H9 (cell line): ENCODE results near the gene DDT. TPM values are rescaled to one million over a fixed set of nuclear protein-coding genes. Genes with fewer than 3 reads are reported as not detected.

Source experiments
- DNase-seq: peaks from one replicate; pipeline ENCODE4 v3.0.0-alpha.2; 2017
- H2AFZ ChIP-seq: one replicate; pipeline ENCODE4 v1.6.1; 2013; ENCODE audit warnings: mild to moderate bottlenecking, low read length, control low read depth, moderate library complexity
- H2AK5ac ChIP-seq: 2 replicates; pipeline ENCODE4 v1.6.1; 2013; ENCODE audit warnings: low read length, control low read depth, mixed read lengths; ENCODE audit not compliant: insufficient read length
- H2BK120ac ChIP-seq: one replicate; pipeline ENCODE4 v1.6.1; 2013; ENCODE audit warnings: low read depth, mild to moderate bottlenecking, low read length, control low read depth, inconsistent platforms; ENCODE audit not compliant: poor library complexity, severe bottlenecking
- H2BK12ac ChIP-seq: 2 replicates; pipeline ENCODE4 v1.6.1; 2013; ENCODE audit warnings: low read length, control low read depth, mixed read lengths, low read depth; ENCODE audit not compliant: insufficient read length
- H2BK15ac ChIP-seq: 2 replicates; pipeline ENCODE4 v1.6.1; 2013; ENCODE audit warnings: low read depth, low read length, control low read depth
- H2BK20ac ChIP-seq: one replicate; pipeline ENCODE4 v1.6.1; 2013; ENCODE audit warnings: low read depth, mild to moderate bottlenecking, low read length, control low read depth, inconsistent platforms; ENCODE audit not compliant: poor library complexity, severe bottlenecking
- H2BK5ac ChIP-seq: 2 replicates; pipeline ENCODE4 v1.6.1; 2013; ENCODE audit warnings: low read length, control low read depth, mixed read lengths; ENCODE audit not compliant: insufficient read length
- H3K14ac ChIP-seq: 2 replicates; pipeline ENCODE4 v1.6.1; 2013; ENCODE audit warnings: low read length, control low read depth; ENCODE audit not compliant: insufficient read depth
- H3K18ac ChIP-seq: 2 replicates; pipeline ENCODE4 v1.6.1; 2013; ENCODE audit warnings: low read depth, mild to moderate bottlenecking, mixed read lengths, low read length, control low read depth; ENCODE audit not compliant: insufficient read length
- H3K23ac ChIP-seq: 2 replicates; pipeline ENCODE4 v1.6.1; 2013; ENCODE audit warnings: low read length, control low read depth, mixed read lengths, low read depth; ENCODE audit not compliant: insufficient read length
- H3K23me2 ChIP-seq: 2 replicates; pipeline ENCODE4 v1.6.1; 2013; ENCODE audit warnings: low read depth, mild to moderate bottlenecking, mixed read lengths, low read length, control low read depth; ENCODE audit not compliant: insufficient read length, poor library complexity, severe bottlenecking
- H3K27ac ChIP-seq: 2 replicates; pipeline ENCODE4 v1.5.1; 2013; ENCODE audit warnings: low read length, control low read depth, mixed read lengths, low read depth; ENCODE audit not compliant: insufficient read length
- H3K27me3 ChIP-seq: 2 replicates; pipeline ENCODE4 v1.6.1; 2013; ENCODE audit warnings: low read length, control low read depth, inconsistent platforms; ENCODE audit not compliant: insufficient read depth
- H3K4ac ChIP-seq: 2 replicates; pipeline ENCODE4 v1.6.1; 2013; ENCODE audit warnings: low read depth, mild to moderate bottlenecking, control low read depth, inconsistent platforms, low read length, moderate library complexity
- H3K4me1 ChIP-seq: 2 replicates; pipeline ENCODE4 v1.6.1; 2013; ENCODE audit warnings: low read length, control low read depth, inconsistent platforms; ENCODE audit not compliant: insufficient read depth
- H3K4me2 ChIP-seq: 2 replicates; pipeline ENCODE4 v1.6.1; 2013; ENCODE audit warnings: low read length, control low read depth, mixed read lengths; ENCODE audit not compliant: insufficient read length, insufficient read depth
- H3K56ac ChIP-seq: 2 replicates; pipeline ENCODE4 v1.6.1; 2013; ENCODE audit warnings: low read depth, mild to moderate bottlenecking, mixed read lengths, low read length, control low read depth; ENCODE audit not compliant: insufficient read length
- H3K79me1 ChIP-seq: 2 replicates; pipeline ENCODE4 v1.6.1; 2013; ENCODE audit warnings: low read depth, mild to moderate bottlenecking, moderate library complexity, low read length, control low read depth, inconsistent platforms; ENCODE audit not compliant: insufficient read depth, poor library complexity, severe bottlenecking
- H3K79me2 ChIP-seq: 2 replicates; pipeline ENCODE4 v1.6.1; 2013; ENCODE audit warnings: low read length, control low read depth, inconsistent platforms; ENCODE audit not compliant: insufficient read depth
- H3K9ac ChIP-seq: 2 replicates; pipeline ENCODE4 v1.6.1; 2013; ENCODE audit warnings: low read length, control low read depth, mixed read lengths; ENCODE audit not compliant: insufficient read length; ENCODE audit errors: extremely low read depth
- H3K9me3 ChIP-seq: one replicate; pipeline ENCODE4 v1.6.1; 2013; ENCODE audit warnings: low read depth, low read length, inconsistent platforms; ENCODE audit not compliant: control insufficient read depth
- H3T11ph ChIP-seq: one replicate; pipeline ENCODE4 v1.6.1; 2013; ENCODE audit warnings: mild to moderate bottlenecking, low read length, control low read depth, inconsistent platforms
- H4K20me1 ChIP-seq: one replicate; pipeline ENCODE4 v1.6.1; 2013; ENCODE audit not compliant: control insufficient read depth, insufficient read length, insufficient read depth
- H4K5ac ChIP-seq: 2 replicates; pipeline ENCODE4 v1.6.1; 2013; ENCODE audit warnings: low read depth, mild to moderate bottlenecking, mixed read lengths, low read length, control low read depth; ENCODE audit not compliant: insufficient read length
- H4K8ac ChIP-seq: replicated peaks from 2 replicates; pipeline ENCODE4 v1.6.1; 2013; ENCODE audit warnings: low read length, control low read depth, mixed read lengths, low read depth; ENCODE audit not compliant: insufficient read length
- H4K91ac ChIP-seq: 2 replicates; pipeline ENCODE4 v1.6.1; 2013; ENCODE audit warnings: low read depth, mild to moderate bottlenecking, moderate library complexity, mixed read lengths, low read length, control low read depth; ENCODE audit not compliant: insufficient read length
- H3K27ac Mint-ChIP-seq, 3 experiments: 2 replicates in 2 of 3; 3 replicates in 1 of 3; pipeline ENCODE4 v1.8.0; 2020 to 2021; ENCODE audit warnings: mixed read lengths in 3 of 3, mild to moderate bottlenecking in 1 of 3, moderate library complexity in 1 of 3
- H3K27me3 Mint-ChIP-seq: 2 replicates; pipeline ENCODE4 v1.8.0; 2021; ENCODE audit warnings: low read depth, mild to moderate bottlenecking, moderate library complexity, mixed read lengths
- H3K36me3 Mint-ChIP-seq, 3 experiments: 2 replicates in 2 of 3; 3 replicates in 1 of 3; pipeline ENCODE4 v1.8.0; 2020 to 2021; ENCODE audit warnings: low read depth in 3 of 3, mixed read lengths in 3 of 3; ENCODE audit not compliant: insufficient read depth in 1 of 3
- H3K4me1 Mint-ChIP-seq, 2 experiments: 2 replicates each; pipeline ENCODE4 v1.8.0; 2020; ENCODE audit warnings: mixed read lengths in 2 of 2
- H3K4me3 Mint-ChIP-seq, 2 experiments: 2 replicates in 1 of 2; 3 replicates in 1 of 2; pipeline ENCODE4 v1.8.0; 2020 to 2021; ENCODE audit warnings: mild to moderate bottlenecking in 2 of 2, mixed read lengths in 2 of 2, moderate library complexity in 1 of 2
- H3K9me3 Mint-ChIP-seq, 2 experiments: 2 replicates in 1 of 2; 3 replicates in 1 of 2; pipeline ENCODE4 v1.8.0; 2020; ENCODE audit warnings: mild to moderate bottlenecking in 2 of 2, mixed read lengths in 2 of 2, moderate library complexity in 1 of 2
- WGBS: extraction: QIAGEN DNeasy Blood & Tissue Kit; methylation state at CpG from one replicate; pipeline ENCODE4 v1.1.7; 2013; ENCODE audit warnings: missing lambda C conversion rate, low lambda C conversion rate, mixed read lengths; ENCODE audit not compliant: insufficient read length; ENCODE audit errors: extremely low coverage; 5-methylcytosine and 5-hydroxymethylcytosine counted together
- total RNA-seq: library from RNA; stranded (reverse); gene quantifications from 2 replicates; pipeline ENCODE4 v1.2.1, GENCODE V29; 2021
- TF ChIP-seq, protein P1 (sequence below): fragments of 200-600 bp; sonication (generic); conservative IDR thresholded peaks from 3 replicates; pipeline ENCODE4 v1.8.0; 2021; ENCODE audit warnings: antibody characterized with exemption, mild to moderate bottlenecking

The DDT gene
- total RNA-seq, 1 experiment from 2014 or later = 185 TPM

DNA sequence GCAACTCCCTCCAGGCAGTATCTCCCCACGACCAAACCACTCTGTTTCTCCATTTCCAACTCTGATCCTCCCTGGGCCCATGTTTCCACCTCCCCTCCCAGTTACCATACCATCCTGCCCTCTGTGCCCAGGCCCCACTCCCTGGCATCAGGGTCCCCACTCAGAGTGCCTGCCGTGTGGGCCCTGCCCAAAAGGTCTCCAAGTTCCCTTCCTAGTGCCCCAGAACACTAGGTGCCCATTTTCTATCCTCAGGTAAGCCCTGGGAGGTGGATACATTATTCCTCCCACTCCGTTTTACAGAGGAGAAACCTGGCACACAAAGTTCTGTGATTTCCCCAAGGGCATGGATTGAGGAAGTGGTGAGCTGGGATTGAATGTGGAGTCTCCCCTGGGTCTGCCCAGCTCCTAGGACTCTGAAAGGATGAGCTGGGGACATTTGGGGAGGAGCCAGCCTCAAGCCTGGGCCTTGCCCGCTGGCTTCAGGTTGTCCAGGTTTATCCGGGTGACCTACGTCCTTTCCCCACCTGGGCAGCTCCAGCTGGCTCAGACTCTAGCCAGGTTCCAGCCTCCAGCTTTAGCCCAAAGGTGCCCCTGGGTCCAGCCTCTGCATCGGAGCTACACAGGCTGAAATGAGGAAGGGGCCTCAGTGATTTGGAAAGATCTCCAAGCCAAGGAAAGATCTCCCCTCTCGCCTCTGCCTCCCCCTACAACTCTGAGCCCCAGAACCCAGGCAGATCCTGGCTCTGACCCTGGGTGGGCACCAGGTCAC is 33.2 kb upstream of the DDT start:
- no peak overlapping the region for H3K14ac ChIP-seq
- H4K5ac ChIP-seq = no peak overlapping the region
- no peaks in the 10 kb centered on the region for H3K9me3 ChIP-seq
- H3K23ac ChIP-seq = no peak overlapping the region
- TF ChIP-seq, protein P1, sequence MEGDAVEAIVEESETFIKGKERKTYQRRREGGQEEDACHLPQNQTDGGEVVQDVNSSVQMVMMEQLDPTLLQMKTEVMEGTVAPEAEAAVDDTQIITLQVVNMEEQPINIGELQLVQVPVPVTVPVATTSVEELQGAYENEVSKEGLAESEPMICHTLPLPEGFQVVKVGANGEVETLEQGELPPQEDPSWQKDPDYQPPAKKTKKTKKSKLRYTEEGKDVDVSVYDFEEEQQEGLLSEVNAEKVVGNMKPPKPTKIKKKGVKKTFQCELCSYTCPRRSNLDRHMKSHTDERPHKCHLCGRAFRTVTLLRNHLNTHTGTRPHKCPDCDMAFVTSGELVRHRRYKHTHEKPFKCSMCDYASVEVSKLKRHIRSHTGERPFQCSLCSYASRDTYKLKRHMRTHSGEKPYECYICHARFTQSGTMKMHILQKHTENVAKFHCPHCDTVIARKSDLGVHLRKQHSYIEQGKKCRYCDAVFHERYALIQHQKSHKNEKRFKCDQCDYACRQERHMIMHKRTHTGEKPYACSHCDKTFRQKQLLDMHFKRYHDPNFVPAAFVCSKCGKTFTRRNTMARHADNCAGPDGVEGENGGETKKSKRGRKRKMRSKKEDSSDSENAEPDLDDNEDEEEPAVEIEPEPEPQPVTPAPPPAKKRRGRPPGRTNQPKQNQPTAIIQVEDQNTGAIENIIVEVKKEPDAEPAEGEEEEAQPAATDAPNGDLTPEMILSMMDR = no peak
- no peaks in the 10 kb centered on the region for H3K79me1 ChIP-seq
- no peak overlapping the region for H4K8ac ChIP-seq
- H2BK5ac ChIP-seq = no peak overlapping the region
- no peak overlapping the region for H2AK5ac ChIP-seq
- H4K91ac ChIP-seq = no peak overlapping the region
- no peak overlapping the region for H2BK120ac ChIP-seq
- no CpG with 5 or more reads among the region's 8 CpGs for WGBS
- no peak overlapping the region for H3K18ac ChIP-seq
- H3K27ac Mint-ChIP-seq = no peak overlapping the region; a peak in 1 of 7 replicates
- no peak overlapping the region for H3K56ac ChIP-seq
- no peak overlapping the region for H2AFZ ChIP-seq
- H2BK20ac ChIP-seq = no peak overlapping the region
- DNase-seq = no peak
- peaks cover 5% of the 10 kb centered on the region for H3K23me2 ChIP-seq
- H3K4me1 ChIP-seq = no peaks in the 10 kb centered on the region; the same call in 1 of the 2 replicates
- H3K9me3 Mint-ChIP-seq = peaks cover 0 to 4% of the 10 kb centered on the region in 2 experiments; a peak in 2 of 5 replicates
- no peak overlapping the region for H3T11ph ChIP-seq
- no peak overlapping the region for H2BK12ac ChIP-seq
- no peaks in the 10 kb centered on the region; the same call in 1 of the 2 replicates for H3K27me3 ChIP-seq
- H3K4me2 ChIP-seq = no peak overlapping the region
- H3K79me2 ChIP-seq = peaks cover 2% of the 10 kb centered on the region; the same call in 1 of the 2 replicates
- peaks cover 6% of the 10 kb centered on the region for H3K27me3 Mint-ChIP-seq
- no peak overlapping the region for H3K27ac ChIP-seq
- H3K4me3 Mint-ChIP-seq = no peak overlapping the region
- peaks cover 2% of the 10 kb centered on the region for H4K20me1 ChIP-seq
- no peak overlapping the region for H3K4ac ChIP-seq
- no peak overlapping the region for H2BK15ac ChIP-seq
- H3K36me3 Mint-ChIP-seq = no peaks in the 10 kb centered on the region; a peak in 1 of 7 replicates
- peaks cover 5 to 17% of the 10 kb centered on the region in 2 experiments for H3K4me1 Mint-ChIP-seq
- H3K9ac ChIP-seq = no peak overlapping the region
